ENCODE results near the gene TLR10. TPM values are rescaled to one million over a fixed set of nuclear protein-coding genes. Genes with fewer than 3 reads are reported as not detected.
A peak's percentile ranks its signal among the peaks of the same experiment; 100 is the strongest.

TLR10 gene
- total RNA-seq, 1 donor from 2014 or later: 0.22 TPM

DNA sequence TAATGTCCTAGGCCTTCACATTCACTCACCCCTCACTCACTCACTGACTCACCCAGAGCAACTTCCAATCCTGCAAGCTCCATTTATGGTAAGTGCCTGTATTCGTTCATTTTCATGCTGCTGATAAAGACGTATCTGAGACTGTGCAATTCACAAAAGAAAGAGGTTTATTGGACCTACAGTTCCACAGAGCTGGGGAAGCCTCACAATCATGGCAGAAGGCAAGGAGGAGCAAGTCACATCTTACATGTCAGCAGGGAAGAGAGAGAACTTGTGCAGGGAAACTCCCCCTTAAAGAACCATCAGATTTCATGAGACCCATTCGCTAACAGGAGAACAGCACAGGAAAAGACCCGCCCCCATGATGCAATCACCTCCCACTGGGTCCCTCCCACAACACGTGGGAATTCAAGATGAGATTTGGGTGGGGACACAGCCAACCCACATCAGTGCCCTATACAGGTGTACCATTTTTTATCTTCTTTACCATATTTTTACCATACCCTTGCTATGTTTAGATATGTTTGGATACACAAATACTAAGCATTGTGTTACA is 40.0 kb upstream of the TLR10 start:
- TF ChIP-seq, protein P1, sequence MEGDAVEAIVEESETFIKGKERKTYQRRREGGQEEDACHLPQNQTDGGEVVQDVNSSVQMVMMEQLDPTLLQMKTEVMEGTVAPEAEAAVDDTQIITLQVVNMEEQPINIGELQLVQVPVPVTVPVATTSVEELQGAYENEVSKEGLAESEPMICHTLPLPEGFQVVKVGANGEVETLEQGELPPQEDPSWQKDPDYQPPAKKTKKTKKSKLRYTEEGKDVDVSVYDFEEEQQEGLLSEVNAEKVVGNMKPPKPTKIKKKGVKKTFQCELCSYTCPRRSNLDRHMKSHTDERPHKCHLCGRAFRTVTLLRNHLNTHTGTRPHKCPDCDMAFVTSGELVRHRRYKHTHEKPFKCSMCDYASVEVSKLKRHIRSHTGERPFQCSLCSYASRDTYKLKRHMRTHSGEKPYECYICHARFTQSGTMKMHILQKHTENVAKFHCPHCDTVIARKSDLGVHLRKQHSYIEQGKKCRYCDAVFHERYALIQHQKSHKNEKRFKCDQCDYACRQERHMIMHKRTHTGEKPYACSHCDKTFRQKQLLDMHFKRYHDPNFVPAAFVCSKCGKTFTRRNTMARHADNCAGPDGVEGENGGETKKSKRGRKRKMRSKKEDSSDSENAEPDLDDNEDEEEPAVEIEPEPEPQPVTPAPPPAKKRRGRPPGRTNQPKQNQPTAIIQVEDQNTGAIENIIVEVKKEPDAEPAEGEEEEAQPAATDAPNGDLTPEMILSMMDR (conservative IDR thresholded peaks at IDR 0.05): no peak
- peaks cover 22% of the 10 kb centered on the region for H3K9me3 Mint-ChIP-seq
- H3K4me1 Mint-ChIP-seq (ENCODE audit: unreplicated experiment): peaks cover 7% of the 10 kb centered on the region
- H3K27me3 Mint-ChIP-seq: no peaks in the 10 kb centered on the region
- H3K36me3 Mint-ChIP-seq: peaks cover 4% of the 10 kb centered on the region
- DNase-seq (ENCODE audit: extremely low spot score, unreplicated experiment): no peak
- H3K4me3 Mint-ChIP-seq: no peak overlapping the region
- no peak overlapping the region for H3K27ac Mint-ChIP-seq

DNA sequence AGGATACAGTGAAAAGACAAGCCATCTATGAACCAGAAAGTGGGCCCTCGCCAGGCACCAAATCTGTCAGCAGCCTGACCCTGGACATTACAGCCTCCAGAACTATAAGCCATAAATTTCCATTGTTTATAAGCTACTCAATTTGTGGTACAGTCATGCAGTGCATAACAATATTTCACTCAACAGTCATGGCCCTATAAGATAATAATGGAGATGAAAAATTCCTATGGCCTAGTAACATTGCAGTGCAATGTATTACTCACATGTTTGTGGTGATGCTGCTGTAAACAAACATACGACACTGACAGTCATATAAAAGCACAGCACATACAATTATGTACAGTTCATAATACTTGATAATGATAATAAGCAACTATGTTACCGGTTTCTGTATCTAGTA is 38.9 kb upstream of the TLR10 start:
- no peaks in the 10 kb centered on the region for H3K27me3 Mint-ChIP-seq
- H3K9me3 Mint-ChIP-seq: peaks cover 22% of the 10 kb centered on the region
- DNase-seq (ENCODE audit: extremely low spot score, unreplicated experiment): no peak
- TF ChIP-seq, protein P1 (conservative IDR thresholded peaks at IDR 0.05): no peak
- peaks cover 7% of the 10 kb centered on the region for H3K4me1 Mint-ChIP-seq (ENCODE audit: unreplicated experiment)
- H3K4me3 Mint-ChIP-seq: no peak overlapping the region
- no peak overlapping the region for H3K27ac Mint-ChIP-seq
- peaks cover 4% of the 10 kb centered on the region for H3K36me3 Mint-ChIP-seq

- peaks cover 7% of the 10 kb centered on the region for H3K4me1 Mint-ChIP-seq (ENCODE audit: unreplicated experiment)
- TF ChIP-seq, protein P1 (conservative IDR thresholded peaks at IDR 0.05): no peak
Observed at GRCh38 chr4:38820329-38821061, 37.7 kb upstream of the TLR10 start.

DNA sequence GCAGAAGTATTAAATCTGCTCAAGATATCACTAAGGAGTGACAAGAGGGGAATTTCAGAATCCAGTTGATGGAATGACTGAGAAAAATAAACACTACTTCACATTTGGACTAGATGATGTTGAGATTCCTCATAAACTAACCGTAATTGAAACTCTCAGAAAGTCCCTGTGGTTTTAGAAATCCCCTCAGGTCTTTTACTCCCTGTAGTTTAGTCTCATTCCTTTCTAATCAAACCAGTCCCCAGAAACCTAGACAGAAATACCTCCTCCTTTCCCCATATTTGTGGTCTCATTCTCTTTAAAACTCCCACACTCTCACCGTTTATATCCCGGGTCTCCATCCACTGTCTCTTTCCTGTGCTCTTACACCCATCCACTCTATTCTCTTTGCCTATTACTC is 36.8 kb upstream of the TLR10 start:
- TF ChIP-seq, protein P1 (conservative IDR thresholded peaks at IDR 0.05): no peak
- Mint-ChIP-seq H3K4me3 (no peak overlapping the region), H3K9me3 (peaks cover 15% of the 10 kb centered on the region), H3K4me1 (ENCODE audit: unreplicated experiment) (peaks cover 7% of the 10 kb centered on the region), H3K27me3 (no peaks in the 10 kb centered on the region), H3K27ac (no peak overlapping the region), H3K36me3 (peaks cover 4% of the 10 kb centered on the region)
- no peak for DNase-seq (ENCODE audit: extremely low spot score, unreplicated experiment)

More at GRCh38 chr4:38820329-38821061, 37.7 kb upstream of the TLR10 start:
- no peak for DNase-seq (ENCODE audit: extremely low spot score, unreplicated experiment)
- H3K9me3 Mint-ChIP-seq: peaks cover 15% of the 10 kb centered on the region
- no peaks in the 10 kb centered on the region for H3K27me3 Mint-ChIP-seq
- H3K27ac Mint-ChIP-seq: no peak overlapping the region
- H3K4me3 Mint-ChIP-seq: no peak overlapping the region
- peaks cover 4% of the 10 kb centered on the region for H3K36me3 Mint-ChIP-seq

- no peak for DNase-seq (ENCODE audit: extremely low spot score, unreplicated experiment)
- peak overlapping the region; percentile 77 for H3K27ac Mint-ChIP-seq
- H3K9me3 Mint-ChIP-seq: peaks cover 15% of the 10 kb centered on the region
- TF ChIP-seq, protein P1 (conservative IDR thresholded peaks at IDR 0.05): no peak
- peaks cover 4% of the 10 kb centered on the region for H3K36me3 Mint-ChIP-seq
- peaks cover 3% of the 10 kb centered on the region for H3K27me3 Mint-ChIP-seq
- no peak overlapping the region for H3K4me3 Mint-ChIP-seq
- peaks cover 7% of the 10 kb centered on the region for H3K4me1 Mint-ChIP-seq (ENCODE audit: unreplicated experiment)
Observed at GRCh38 chr4:38818441-38818976, 35.7 kb upstream of the TLR10 start.

Measured in type B pancreatic cell (in vitro differentiated cells).